Stimulated activated CD8-positive, alpha-beta memory T cell treated with anti-CD3 and anti-CD28 coated beads, Interleukin-7, amount 100 ng/mL, for 24 hours (primary cell): Measurements from ENCODE around the gene TEX30.
"Not testable (repeated sequence)": the region's sequence is repeated elsewhere in the genome, so short reads cannot be mapped to it uniquely, and the experiment has no call there.

Experiments used
- DNase-seq: peaks from one replicate; pipeline ENCODE4 v3.0.0-alpha.2; 2020; ENCODE audit warnings: low read depth

The TEX30 gene

DNA sequence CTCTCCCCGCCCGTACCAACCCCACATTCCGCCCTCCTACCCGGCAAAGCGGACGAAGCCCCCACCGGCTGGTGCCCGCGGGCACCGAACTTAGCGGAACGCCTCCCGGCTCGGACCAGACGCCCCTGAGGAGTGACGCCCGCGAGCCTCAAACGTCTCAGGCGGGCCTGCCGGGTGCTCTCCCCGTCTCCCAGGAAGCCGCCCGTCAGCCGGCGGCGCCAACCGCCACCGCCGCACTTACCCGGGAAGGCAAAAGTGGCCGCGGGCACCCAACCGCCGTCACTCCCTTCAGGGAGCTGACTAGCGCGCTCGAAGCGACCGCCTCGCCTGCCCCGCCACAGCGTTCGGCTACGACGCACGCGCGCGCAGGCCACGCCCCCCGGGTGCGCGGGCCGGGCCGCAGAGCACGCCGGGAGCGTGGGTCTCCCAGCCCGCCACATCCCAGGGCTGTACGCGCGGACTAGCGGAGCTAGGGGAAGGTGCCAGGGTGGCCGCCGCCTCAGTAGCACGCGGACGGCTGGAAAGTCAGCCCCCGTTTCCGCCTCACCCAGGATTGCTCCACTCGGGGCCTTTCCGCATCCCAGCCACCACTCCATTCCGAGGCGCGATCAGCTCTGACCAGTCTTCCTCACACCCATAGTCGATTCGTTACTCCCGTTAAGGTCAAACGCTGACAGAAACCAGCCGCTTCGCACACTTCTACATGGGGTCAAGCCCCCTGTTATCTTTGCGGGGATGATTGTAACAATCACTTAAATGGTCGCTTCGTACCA is at the start of gene TEX30:
Gene TEX30, minus strand, starts transcription at position 346 of the 773 bp plus-strand sequence. CDS start 3,760 bp downstream, outside the sequence.
- peak; percentile 68 for DNase-seq

DNA sequence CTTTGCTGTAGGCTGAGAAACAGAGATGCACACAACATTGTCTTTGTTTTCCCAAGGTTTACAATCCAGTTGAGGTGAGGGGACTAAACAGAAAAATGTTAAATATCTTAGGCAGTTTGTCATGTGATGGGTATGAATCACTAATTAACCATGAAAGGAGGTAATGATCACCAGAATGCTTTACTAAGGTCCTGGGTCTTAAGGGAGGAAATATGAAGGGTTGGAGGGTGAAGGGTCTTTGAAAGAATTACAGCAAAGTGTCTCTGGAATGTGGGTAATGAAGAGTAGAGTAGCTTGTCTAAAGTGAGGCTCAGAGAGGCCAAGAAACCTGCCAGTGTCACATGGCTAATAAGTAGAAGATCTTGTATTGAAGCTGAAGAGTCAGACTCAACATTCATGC is 44.3 kb upstream of the TEX30 start:
- DNase-seq: no peak

DNA sequence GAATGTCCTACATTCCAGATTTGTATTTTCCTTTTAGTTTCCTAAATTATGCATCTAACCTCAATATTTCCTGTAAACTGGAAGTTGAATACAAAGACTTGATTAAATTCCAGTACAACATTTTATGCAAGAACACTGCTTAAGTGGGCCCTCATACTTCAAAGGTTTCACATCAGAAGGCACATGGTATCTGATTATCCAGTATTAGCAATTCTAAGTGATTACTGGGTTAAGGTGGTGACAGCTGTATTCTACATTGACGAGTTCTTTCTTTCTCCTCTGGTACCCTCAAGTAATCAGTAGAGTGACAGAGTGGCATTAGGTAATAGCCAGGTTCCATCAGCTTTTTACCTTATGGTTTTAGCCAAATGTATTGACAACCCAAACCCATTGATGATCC is 43.7 kb upstream of the TEX30 start:
- no peak for DNase-seq

DNA sequence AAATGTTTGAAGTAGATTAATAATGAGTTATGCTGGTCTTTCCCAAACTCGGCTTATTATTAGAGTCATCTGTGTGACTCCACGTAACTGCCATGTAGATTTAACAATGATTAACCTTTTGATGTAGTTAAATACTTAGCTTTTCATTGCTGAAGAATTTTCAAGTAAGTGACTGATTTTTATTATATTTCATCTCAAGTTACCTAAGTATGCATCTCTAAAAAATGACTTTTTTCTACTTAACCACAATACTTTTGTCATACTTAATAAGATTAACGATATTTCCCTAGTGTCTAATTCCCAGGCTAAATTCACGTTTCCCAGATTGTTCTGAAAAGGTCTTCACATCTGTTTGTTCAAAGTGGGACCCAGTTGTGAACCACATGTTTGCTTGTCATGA is 43.1 kb upstream of the TEX30 start:
- DNase-seq: no peak

DNA sequence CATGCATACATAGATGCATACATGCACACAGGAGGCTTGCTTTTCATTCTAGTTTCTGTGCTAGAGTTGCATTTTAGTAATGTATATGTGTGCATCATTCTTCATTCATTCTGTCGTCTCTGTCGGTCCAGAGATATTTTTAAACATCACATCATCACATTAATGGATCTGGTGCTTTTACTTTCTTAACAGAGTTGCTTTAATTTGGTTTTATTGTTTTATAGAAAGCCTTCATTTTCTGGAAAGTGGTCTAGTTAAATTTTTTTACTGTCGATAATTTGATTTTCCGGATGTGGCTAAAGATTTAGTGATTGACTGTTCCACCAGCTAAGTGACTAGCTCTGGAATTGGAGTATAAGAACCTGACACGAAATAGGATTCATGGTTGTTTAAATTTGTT is 42.2 kb upstream of the TEX30 start:
- DNase-seq: no peak

DNA sequence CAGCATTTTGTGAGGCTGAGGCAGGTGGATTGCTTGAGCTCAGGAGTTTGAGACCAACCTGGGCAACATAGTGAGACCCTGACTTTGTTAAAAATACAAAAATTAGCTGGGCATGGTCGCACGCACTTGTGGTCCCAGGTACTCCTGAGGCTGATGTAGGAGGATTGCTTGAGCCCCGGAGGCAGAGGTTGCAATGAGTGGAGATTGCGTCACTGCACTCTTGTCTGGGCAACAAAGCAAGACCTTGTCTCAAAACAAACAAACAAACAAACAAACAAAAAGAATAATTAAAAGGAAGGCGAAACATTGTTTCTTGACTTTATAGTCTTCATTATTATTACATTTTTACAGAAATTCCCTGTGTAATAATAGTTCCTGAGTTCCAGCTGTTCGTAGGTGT is 41.2 kb upstream of the TEX30 start:
- DNase-seq: no peak

DNA sequence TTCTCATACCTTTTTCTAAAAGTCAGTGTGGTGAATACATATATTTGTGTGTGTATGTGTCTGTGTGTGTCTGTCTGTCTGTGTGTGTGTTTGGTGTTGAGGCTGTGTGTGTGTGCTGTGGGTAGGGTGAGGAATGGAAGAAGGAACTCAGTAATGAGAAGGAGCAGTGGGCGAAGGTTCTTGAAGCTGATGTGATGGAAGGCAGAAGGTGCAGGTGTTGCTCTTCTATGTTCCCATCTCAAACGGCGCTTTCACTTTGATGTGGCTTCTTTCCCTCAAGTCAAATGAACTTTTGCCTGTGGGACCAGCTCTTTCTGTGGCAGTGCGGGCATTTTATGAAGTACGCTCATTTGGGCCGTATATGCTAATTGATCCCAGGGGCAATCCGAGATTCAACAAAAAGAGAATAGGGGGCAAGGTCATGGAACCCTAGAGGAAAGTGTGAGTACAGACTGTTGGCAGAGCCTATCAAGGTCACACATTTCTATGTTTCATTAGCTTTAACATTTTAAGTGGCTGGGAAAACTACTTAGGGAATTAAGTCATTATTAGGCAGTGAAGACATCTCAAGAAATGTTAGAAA is 40.5 kb upstream of the TEX30 start:
- no peak for DNase-seq

DNA sequence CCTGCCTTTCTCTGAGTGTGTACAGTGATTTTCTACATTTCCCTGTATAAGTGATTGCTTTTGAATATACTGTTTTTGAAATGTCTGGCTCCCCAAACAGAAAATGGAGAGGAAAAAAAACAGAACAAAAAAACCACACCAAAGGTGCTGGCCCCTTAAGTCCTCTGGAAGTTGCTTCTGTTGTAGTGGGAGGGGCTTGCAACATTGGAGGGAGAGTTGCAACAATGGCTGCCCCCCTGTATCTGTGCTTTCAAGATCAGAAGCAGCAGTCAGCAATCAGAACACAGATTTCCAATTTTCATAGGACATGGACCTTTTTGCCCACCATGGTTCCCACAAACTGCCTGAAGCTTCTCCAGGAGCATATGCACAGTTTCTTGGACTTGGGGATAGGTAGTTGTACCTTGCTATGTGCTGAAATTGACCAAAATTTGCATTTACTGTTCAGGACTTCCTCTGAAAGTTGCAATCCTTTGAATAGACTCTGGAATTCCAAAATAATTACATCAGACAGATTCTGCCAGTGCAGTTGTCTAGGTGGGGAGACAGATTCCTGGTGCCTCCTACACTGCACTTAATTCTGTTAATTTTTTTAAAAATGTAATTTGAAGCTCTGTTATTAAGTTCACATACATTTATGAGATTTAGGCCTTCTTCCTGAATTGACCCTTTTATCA is 39.2 kb upstream of the TEX30 start:
- DNase-seq: no peak

DNA sequence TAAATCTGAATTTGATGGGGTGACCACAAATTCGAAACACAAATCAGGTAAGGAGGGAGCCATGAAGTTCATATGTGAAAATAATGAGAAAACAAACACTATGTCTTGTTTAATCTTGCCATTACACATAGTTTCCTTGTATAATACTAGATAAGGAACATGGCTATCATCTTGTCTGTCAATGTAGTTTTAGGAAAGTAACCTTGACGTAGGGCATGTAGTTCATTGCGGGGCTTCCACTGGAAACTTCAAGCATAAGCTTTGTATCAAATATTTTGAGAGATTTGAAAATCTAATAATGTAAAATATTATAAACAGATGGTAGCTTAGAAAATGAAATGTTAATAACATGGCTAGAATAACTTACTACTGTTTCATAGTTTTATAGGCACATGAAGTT is 34.1 kb upstream of the TEX30 start:
- no peak for DNase-seq

DNA sequence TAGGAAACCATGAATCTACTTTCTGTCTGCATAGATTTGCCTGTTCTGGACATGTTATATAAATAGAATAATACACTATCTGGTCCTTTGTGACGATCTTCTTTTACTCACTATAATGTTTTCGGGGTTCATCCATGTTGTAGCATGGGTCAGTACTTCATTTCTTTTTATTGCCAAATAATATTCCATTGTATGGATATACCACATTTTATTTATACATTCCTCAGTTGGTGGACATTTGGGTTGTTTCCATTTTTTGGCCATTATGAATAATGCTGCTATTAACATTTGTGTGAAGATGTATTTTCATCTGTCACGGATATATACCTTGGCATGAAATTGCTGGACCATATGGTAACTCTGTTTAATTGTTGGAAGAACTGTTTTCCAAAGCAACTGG is 32.1 kb upstream of the TEX30 start:
- DNase-seq: no peak

DNA sequence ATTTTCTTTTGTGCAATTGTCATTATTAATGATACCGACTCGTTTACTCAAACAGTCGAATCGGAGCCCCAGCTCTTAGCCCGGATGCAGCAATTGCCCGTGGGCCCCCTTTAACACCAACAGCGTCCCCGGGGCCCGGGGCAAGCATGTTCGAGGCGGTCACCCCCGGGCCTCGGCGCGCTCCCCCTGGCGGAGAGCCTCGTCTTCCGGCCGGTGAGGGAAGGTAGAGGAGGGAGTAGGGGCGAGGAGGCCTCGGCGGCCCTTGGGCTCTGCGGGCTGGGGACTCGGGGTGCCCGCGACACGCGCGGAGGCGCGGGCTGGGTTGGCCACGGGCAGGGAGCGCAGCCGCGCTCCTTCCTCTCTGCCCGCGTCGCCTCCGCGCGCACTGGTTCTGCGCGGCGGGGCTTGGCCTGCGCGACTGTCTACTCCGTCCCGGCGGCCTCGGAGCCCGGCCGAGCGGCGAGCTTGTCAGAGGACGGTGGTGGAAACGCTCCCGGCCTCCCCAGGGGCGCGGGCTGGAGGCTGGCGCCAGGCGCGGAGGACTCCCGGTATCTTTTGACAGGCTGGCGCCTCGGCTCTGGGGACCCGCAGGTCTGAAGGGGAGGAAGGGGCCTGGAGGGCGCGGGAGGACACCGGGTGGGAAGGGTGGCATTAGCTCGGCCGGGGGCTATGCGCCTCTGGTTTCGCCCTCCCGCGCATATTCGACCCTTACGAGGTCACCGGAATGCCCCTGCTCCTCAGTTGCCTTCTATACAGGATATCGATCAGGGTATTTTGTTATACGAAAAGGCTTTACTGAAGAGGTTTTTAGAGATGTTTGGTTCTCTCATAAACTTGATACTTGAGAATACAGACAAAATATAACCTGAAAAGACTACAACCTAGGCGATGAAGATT is 26.8 kb upstream of the TEX30 start:
- peak; percentile 71 for DNase-seq

DNA sequence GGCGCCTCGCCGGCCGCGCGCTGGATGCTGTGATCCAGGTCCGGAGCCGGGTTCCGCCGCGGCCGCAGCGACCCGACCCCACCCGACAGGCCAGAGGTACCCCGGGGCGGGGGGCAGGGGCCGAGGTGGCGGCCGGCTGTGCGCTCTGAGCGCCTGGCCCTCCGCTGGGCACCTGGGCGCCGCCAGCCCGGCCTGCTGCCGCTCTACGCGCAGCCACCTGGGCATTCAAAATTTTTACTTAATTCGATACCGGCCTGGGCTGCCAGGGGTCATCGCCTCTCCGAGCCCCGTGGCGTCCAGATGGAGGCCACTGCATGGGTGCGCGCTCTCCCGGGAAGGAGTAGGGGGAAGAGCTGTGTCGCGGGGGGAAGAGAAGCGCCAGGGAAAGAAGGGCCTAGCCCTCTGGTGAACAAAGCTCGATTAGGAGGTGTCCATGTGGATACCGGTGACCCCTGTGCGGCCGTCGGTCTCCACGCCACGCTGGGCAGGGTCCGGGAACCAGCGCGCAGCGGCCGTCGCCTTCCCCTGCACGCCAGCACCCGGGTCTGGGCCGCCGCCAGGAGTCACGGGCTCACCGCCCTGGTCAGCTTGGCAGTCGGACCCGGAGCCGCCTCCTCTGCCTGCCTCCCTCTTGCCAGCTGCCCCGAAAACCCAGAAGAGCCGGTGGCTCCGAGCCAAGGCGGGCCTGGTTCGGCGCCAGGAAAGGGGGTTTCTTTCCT is 26.0 kb upstream of the TEX30 start:
- DNase-seq: no peak

DNA sequence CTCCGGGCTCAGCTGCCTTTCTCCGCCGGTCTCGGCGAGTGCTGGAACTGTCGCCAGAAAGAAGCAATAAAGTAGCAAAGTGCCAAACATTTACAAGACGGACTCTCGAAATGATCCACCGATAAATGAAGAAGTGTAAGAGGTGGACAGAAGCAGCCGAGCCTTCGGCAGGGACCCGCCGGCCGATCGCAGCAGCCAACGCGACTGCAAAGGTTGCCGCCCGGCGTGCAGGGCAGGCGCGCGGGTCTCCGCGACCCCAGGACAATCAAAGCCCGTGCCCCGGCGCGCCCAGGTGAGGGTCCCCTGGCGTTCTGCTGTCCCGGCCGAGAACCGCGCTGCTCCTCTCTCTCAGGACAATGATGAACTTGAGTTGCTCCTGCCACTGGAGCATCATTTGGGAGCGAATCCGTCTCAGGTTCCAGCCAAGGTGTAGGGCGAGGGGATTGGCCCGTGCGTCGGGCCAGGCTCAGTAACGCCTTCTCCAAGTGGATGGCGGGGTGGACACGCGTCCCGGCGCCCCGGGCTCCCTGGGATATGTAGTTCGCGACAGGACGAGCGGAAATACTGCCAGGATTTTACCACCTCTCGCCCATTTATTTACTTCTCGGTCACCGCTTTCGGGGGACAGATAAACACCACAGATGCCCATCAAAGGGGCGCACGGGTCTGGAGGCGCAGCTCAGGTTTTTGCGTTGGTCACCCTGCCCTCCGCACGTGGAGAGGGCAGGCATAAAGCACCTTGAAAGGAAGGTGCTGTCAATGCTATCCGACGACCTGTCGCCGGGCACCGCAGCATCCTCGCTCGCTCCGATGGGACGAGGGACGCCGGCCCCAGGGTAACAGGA is 25.2 kb upstream of the TEX30 start, which contains the start of the genes BIVM and POGLUT2:
Gene BIVM, plus strand, starts transcription at position 539 of the 845 bp plus-strand sequence. CDS start 8,149 bp downstream, outside the sequence.
Gene POGLUT2, minus strand, starts transcription at position 396 of the 845 bp plus-strand sequence. Its CDS starts 306 bp downstream, at position 90.
- peak; percentile 59 for DNase-seq

DNA sequence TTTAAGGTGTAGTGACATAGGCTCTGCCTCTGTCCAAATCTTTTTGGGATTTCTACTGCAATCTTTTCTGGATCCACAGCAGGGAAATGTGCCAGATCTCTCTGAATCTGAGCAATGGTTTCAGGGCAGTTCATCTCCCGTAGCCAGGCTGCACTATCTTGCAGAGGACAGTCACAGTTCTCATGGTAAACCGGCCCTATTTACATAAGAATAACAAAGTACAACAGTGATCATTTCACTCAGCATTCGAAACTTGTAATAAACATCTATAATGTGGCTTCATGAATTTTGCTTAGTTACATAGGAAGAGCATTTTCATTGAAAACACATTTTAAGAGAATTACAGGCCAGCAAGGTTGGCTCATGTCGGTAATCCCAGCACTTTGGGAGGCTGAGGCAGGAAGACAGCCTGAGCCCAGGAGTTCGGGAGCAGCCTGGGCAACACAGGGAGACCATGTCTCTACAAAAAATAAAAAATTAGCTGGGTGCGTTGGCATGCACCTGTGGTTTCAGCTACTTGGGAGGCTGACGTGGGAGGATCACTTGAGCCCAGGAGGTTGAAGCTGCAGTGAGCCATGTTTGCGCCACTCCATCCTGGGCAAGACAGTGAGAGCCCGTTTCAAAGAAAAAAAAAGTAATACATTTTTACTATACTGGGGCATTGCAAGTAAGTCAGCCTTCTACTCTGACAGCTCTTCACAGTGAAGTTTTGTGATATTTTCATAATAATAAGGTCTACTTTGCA is 20.2 kb upstream of the TEX30 start:
- DNase-seq: no peak

DNA sequence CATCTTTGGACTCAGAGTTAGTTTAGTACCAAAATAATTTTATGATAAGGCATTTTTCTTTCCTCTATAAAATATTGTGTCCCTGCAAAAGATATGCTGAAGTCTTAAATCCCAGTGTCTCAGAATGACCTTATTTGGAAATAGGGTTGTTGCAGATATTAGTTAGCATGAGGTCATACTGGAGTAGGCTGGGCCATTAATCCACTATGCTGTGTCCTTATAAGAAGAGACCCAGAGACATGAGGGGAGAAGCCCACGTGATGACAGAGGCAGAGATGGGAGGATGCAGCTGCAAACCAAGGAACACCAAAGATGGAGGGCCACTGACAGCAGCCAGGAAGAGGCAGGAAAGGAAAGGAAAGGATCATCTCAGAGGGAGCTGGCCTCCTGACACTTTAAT is 18.8 kb upstream of the TEX30 start:
- DNase-seq: no peak

DNA sequence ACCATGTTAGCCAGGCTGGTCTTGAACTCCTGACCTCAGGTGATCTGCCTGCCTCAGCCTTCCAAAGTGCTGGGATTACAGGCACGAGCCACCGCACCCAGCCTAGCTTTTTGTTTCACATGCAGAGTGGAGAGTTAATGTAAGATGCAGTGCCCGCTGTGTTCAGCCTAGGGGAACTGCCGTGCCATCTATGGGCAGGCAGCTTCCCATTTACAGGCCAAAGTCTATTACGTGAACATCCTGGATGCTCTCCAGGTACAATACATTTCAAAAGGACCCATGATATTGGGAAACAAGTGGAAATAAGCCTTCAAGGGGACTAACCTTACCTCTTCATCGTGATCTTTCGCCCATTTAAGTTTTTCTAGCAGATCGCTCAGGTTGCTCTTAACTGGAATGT is 15.1 kb upstream of the TEX30 start:
- no peak for DNase-seq

DNA sequence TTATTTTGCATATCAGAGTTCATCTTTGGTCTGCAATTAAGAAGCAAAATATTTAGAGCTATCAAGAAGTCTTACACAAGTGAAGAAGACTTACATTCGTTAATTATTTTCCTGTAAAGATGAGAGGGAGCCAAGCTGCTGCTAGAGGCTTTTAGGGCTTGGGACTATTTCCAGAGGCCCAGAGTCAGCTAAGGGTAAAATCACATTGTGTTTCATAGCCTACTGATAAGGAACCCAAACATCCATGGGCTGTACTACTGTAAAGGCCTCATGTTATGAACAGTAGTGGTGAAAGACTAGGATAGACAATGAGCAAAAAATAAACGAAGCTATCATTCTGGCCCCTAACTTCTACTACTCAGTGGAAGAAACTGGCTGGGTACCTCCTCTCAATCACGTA is 10.9 kb upstream of the TEX30 start:
- DNase-seq: no peak

DNA sequence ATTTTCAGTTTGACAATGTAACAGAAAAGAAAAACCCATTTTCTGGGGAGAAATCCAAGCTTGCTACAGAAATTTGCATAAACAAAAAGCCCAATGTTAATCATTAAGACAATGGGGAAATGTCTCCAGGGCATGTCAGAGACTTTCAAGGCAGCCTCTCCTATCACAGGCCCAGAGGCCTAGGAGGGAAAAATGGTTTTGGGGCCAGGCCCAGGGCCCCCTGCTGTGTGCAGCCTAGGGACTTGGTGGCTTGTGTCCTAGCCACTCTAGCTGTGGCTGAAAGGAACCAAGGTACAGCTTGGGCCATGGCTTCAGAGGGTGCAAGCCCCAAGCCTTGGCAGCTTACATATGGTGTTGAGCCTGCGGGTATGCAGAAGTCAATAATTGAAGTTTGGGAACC is 8.0 kb upstream of the TEX30 start:
- DNase-seq: no peak

DNA sequence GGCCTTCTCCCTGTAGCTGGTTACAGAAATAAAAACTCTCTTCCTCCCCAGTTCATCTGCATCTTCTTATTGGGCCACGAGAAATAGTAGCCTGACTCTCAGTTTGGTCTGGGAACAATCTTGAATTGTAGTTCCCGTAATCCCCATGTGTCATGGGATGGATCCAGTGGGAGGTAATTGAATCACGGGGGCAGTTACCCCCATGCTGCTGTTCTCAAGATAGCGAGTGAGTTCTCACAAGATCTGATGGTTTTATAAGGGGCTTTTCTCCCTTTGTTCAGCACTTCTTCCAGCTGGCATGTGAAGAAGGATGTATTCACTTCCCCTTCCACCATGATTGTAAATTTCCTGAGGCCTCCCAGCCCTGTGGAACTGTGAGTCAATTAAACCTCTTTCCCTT is 7.1 kb upstream of the TEX30 start:
- not testable (repeated sequence) for DNase-seq
